PC-9 (cell line): ENCODE results near the gene NKAIN2.

Source experiments
- CTCF ChIP-seq: fragments of 200-600 bp; sonication (generic); conservative IDR thresholded peaks from 2 replicates; pipeline ENCODE4 v1.6.1; 2017; ENCODE audit warnings: mixed run types, antibody characterized with exemption, mild to moderate bottlenecking, moderate library complexity
- EZH2 ChIP-seq: fragments of 200-600 bp; sonication (generic); IDR thresholded peaks from 2 replicates; pipeline ENCODE4 v1.8.0; 2017; ENCODE audit warnings: antibody characterized with exemption, low read depth

- TF ChIP-seq CTCF (no peak), EZH2 (no peak)
These were observed 237.0 kb downstream of the NKAIN2 start for GRCh38 chr6:124040655-124041054.
